GM18507 (cell line): ENCODE data around the gene PCNX4.
"Not testable (repeated sequence)": the region's sequence is repeated elsewhere in the genome, so short reads cannot be mapped to it uniquely, and the experiment has no call there.

Source experiments
- DNase-seq: peaks from one replicate; pipeline ENCODE4 v3.0.0; 2011; ENCODE audit warnings: low read depth; ENCODE audit not compliant: insufficient read length; ENCODE audit errors: extremely low spot score
- FAIRE-seq: peaks from 2 replicates; lab custom pipeline; 2011; peaks lifted over from hg19 to GRCh38; lab: Jason Lieb, UNC

PCNX4 gene

GRCh38 chr14:60097974-60098373 is 6.3 kb downstream of the PCNX4 start:
- FAIRE-seq = no peak
- no peak for DNase-seq

- DNase-seq, FAIRE-seq: not testable (repeated sequence)
These were observed 8.1 kb downstream of the PCNX4 start for GRCh38 chr14:60099855-60100254.

GRCh38 chr14:60101786-60102185 is 10.1 kb downstream of the PCNX4 start:
- DNase-seq (no peak), FAIRE-seq (peak; percentile 47)

- DNase-seq (no peak), FAIRE-seq (no peak)
These were observed 10.7 kb downstream of the PCNX4 start for GRCh38 chr14:60102389-60102788.

- DNase-seq = no peak
- no peak for FAIRE-seq
These were observed 14.6 kb downstream of the PCNX4 start for GRCh38 chr14:60106339-60106738.

GRCh38 chr14:60107477-60107876 is 15.8 kb downstream of the PCNX4 start:
- FAIRE-seq = no peak

GRCh38 chr14:60111732-60112131 is 20.0 kb downstream of the PCNX4 start:
- no peak for FAIRE-seq
- no peak for DNase-seq

More at GRCh38 chr14:60107477-60107876, 15.8 kb downstream of the PCNX4 start:
- no peak for DNase-seq

- FAIRE-seq = no peak
These were observed 23.2 kb downstream of the PCNX4 start for GRCh38 chr14:60114881-60115280.

GRCh38 chr14:60116181-60116580 is 24.5 kb downstream of the PCNX4 start:
- FAIRE-seq = no peak
- DNase-seq = no peak

More at GRCh38 chr14:60114881-60115280, 23.2 kb downstream of the PCNX4 start:
- no peak for DNase-seq

- FAIRE-seq (no peak), DNase-seq (no peak)
These were observed 34.2 kb downstream of the PCNX4 start for GRCh38 chr14:60125918-60126317.

- peak; percentile 36 for FAIRE-seq
These were observed 41.8 kb downstream of the PCNX4 start for GRCh38 chr14:60133487-60133886.

GRCh38 chr14:60134702-60135101 is 43.0 kb downstream of the PCNX4 start:
- FAIRE-seq (no peak), DNase-seq (no peak)

More at GRCh38 chr14:60133487-60133886, 41.8 kb downstream of the PCNX4 start:
- DNase-seq = no peak

GRCh38 chr14:60151715-60152114 is 60.0 kb downstream of the PCNX4 start:
- no peak for DNase-seq

GRCh38 chr14:60153991-60154390 is 62.3 kb downstream of the PCNX4 start:
- DNase-seq = no peak
- FAIRE-seq = no peak

More at GRCh38 chr14:60151715-60152114, 60.0 kb downstream of the PCNX4 start:
- peak; percentile 81 for FAIRE-seq

- no peak for FAIRE-seq
- no peak for DNase-seq
These were observed 62.9 kb downstream of the PCNX4 start for GRCh38 chr14:60154671-60155070.

GRCh38 chr14:60160422-60160821 is 68.7 kb downstream of the PCNX4 start:
- no peak for FAIRE-seq

GRCh38 chr14:60161196-60162107 is 69.7 kb downstream of the PCNX4 start:
- DNase-seq (no peak), FAIRE-seq (no peak)

More at GRCh38 chr14:60160422-60160821, 68.7 kb downstream of the PCNX4 start:
- DNase-seq = no peak

- no peak for FAIRE-seq
- DNase-seq = no peak
These were observed 72.0 kb downstream of the PCNX4 start for GRCh38 chr14:60163693-60164092.

- no peak for FAIRE-seq
- no peak for DNase-seq
These were observed 72.6 kb downstream of the PCNX4 start for GRCh38 chr14:60164404-60164711.

GRCh38 chr14:60164712-60165546 is 73.2 kb downstream of the PCNX4 start, which contains the start of gene DHRS7:
DHRS7 (minus strand) TSS chr14:60165398; CDS start chr14:60165309, 89 bp downstream.
- FAIRE-seq = peak; percentile 91

More at GRCh38 chr14:60164712-60165546, 73.2 kb downstream of the PCNX4 start, which contains the start of gene DHRS7:
- peak; percentile 68 for DNase-seq
